ENCODE measurements around the gene TNRC18.
"Not testable (repeated sequence)": the region's sequence is repeated elsewhere in the genome, so short reads cannot be mapped to it uniquely, and the experiment has no call there.

The TNRC18 gene

DNA sequence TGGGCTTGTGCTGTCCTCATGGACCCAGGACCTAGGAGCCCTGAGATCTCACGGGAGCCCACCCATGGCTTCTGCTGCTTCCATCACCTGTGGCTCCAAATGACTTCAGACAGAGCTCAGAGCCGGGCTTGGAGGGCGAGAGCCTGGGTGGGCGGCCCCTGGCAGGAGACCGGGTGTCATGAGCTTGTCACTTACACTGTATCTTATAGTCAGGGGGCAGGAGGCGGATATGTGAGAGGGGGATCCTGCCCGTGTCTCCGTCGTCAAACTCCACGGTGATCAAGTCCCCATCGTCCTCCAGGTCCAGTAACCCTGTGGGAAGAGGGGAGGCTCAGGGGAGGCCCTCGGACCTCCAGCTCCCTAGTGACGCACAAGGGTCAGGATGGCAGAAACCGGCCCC is 107.9 kb downstream of the TNRC18 start:
- no peak for DNase-seq (ENCODE audit: low read depth)

DNA sequence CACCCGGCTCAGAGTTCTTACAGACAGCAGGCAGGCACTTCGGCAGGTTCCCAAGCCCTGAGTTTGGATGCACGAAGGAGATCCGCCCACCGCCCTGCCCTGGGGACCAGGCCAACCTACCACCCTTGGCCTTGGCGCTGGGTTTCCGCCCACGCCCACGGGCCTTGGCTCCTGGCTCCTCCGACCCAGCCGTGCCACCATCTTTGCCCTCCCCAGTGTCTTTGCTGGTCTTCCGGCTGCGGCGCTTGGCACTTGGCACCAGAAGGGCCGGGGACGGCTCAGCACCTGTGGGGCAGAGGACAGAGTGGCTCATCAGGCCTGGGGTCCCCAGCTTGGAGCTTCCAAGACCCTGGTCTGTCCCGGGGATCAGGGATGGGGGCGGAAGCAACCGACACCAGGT is 108.8 kb downstream of the TNRC18 start:
- no peak for DNase-seq (ENCODE audit: low read depth)

DNA sequence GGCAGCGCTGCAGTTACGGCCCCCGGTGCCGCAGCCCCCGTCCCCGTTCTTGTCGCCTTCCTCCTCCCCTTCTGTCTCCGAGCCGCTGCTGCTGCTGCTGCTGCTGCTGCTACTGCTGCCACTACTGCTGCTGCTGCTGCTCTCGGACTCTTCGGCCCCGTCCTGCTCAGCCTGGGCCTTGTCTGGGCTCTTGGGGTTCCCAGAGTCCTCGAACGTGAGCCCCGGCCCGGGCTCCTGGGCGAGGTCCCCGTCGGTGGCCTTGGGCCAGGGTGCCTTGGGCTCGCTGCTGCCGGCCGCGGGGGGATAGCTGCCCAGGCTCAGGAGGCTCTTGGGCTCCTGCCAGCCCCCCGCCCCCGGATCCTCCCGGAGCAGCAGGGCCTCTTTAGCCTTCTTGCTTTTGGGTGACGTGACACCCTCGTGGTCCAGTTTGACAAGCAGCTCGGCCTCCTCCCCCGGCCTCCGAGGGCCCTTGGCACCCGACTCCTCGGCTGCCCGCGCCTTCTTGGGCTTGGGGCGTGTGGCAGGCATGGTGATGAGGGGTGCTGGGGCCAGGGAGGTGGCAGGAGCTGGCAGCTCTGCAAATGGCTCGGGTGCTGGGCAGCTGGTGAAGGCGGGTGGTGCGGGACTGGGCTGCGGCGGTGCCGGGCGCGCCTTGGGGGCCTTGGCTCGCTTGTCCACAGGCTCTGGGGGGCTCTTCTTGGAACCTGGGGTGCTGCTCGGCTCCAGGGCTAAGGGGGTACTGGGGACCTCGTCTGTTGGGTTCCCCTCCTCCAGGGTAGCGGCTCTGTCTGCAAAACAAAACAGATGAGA is 110.4 kb downstream of the TNRC18 start:
- not testable (repeated sequence) for DNase-seq (ENCODE audit: low read depth)

DNA sequence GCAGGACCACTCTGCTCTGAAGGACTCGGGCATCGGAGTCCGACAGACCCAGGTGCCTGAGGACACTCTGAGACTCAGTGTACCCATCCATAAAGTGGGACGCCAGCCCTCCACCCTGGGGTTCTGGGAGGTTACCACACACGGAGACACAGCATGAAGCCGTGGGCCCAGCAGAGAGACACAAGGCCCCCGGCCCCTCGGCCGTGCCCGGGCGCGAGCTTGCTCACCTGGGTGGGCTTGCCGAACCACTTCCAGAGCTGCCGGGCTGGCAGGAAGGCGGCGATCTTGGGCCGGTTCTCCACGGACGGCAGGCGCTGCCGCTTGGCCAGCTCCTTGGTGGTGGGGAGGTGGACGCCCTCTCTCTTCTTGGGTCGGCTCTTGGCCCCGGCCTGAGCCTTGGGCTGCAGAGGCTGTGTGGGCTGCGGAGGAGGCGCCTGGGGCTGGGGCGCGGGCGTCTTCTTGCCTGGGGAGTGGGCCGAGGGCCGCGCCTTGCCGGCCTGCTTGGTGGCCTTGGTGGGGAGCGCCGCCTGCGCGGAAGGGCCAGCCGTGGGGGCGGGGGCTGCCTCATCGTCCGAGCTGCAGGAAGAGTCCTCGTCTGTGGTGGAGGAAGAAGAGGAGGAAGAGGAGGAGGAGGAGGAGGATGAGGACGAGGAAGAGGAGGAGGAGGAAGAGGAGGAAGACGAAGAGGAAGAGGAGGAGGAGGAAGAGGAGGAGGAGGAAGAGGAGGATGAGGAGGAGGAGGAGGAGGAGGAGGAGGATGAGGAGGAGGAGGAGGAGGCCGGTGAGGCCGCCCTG is 111.2 kb downstream of the TNRC18 start:
- not testable (repeated sequence) for DNase-seq (ENCODE audit: low read depth)

DNA sequence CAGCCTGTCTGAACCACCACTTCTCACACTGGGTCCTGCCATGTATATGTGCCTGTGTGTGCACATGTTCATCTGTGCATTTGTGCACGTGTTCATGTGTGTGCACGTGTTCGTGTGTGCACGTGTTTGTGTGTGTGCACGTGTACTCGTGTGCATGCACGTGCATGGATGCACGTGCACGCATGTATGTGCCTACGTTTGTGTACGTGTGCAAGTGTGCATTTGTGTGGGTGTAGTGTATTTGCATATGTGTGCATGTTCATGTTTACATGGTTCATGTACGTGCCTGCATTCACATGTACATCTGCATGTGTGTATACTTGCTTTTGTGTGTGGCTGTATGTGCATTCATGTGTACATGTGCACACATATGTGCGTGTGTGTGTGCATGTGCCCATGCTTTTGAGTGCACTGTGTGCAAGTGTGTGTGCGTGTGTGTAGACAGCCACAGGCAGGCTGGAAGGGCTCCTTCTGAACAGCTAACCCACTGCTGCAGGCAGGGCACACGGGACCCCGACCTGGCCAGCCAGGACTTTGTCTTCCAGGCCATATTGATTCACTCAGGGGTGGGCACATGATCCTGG is 112.7 kb downstream of the TNRC18 start:
- DNase-seq (ENCODE audit: low read depth) = no peak

GRCh38 chr7:5309146-5309545 is 114.5 kb downstream of the TNRC18 start:
- DNase-seq (ENCODE audit: low read depth) = no peak

GRCh38 chr7:5307221-5308142 is 116.2 kb downstream of the TNRC18 start:
- not testable (repeated sequence) for DNase-seq (ENCODE audit: low read depth)

- not testable (repeated sequence) for DNase-seq (ENCODE audit: low read depth)
These were observed 118.6 kb downstream of the TNRC18 start for GRCh38 chr7:5305050-5305449.

GRCh38 chr7:5303591-5304505 is 119.8 kb downstream of the TNRC18 start:
- DNase-seq (ENCODE audit: low read depth) = no peak

GRCh38 chr7:5303061-5303460 is 120.6 kb downstream of the TNRC18 start:
- no peak for DNase-seq (ENCODE audit: low read depth)

DNA sequence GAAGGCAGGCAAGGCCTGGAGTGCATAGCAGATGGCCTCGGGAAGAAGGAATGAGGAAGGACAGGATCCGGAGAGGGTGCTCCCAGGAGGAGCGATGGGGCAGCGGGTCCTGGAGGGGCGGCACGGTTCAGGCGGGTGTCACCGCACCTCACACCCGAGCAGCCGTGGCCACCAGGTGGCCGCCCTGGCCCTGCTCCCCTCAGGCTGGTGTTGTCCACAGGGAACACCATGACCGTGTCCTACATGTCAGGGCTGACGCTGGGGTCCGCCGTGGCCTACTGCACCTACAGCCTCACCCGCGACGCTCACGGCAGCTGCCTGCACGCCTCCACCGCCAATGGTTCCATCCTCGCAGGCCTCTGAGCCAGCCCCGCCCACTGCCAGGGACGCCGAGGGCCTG is 121.1 kb downstream of the TNRC18 start:
- DNase-seq (ENCODE audit: low read depth) = no peak

DNA sequence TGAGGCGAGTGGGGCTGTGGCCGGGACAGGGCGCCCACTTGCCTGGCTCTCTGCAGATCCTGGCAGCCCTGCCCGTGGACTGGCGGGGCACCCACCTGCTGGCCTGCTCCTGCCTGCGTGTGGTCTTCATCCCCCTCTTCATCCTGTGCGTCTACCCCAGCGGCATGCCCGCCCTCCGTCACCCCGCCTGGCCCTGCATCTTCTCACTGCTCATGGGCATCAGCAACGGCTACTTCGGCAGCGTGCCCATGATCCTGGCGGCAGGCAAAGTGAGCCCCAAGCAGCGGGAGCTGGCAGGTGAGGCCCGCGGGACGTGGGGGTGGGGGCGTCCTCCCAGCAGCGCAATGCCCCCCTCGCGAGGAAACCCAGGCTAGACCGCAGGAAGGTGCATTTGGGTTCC is 123.3 kb downstream of the TNRC18 start:
- DNase-seq (ENCODE audit: low read depth) = no peak

GRCh38 chr7:5296611-5297226 is 126.9 kb downstream of the TNRC18 start:
- peak; percentile 57 for DNase-seq (ENCODE audit: low read depth)

- no peak for DNase-seq (ENCODE audit: low read depth)
These were observed 127.5 kb downstream of the TNRC18 start for GRCh38 chr7:5296015-5296610.

GRCh38 chr7:5295039-5296014 is 128.3 kb downstream of the TNRC18 start:
- DNase-seq (ENCODE audit: low read depth) = no peak

GRCh38 chr7:5294169-5294987 is 129.3 kb downstream of the TNRC18 start:
- DNase-seq (ENCODE audit: low read depth) = no peak

DNA sequence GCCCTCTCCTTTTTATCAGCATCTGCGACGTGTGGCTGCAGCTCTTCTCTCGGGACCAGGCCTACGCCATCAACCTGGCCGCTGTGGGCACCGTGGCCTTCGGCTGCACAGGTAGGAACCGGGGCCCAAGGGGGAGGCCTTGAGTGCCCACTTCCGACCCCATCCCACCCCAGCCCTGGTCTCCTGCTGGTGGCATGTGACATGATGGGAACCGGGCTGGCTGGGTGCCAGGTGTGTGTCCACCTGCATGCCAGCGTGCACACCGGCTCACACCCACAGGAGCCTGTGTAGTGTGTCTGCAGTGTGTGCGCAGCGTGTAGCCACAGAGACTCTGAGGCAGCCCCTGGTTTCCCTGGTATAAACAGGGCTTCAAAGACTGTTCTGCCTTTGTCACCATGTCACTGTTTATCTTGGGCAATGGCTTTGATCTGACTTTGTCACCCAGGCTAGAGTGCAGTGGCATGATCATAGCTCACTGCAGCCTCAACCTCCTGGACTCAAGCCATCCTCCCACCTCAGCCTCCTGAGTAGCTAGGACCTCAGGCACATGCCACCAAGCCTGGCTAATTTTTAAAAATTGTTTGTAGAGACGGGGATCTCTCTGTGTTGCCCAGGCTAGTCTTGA is 131.8 kb downstream of the TNRC18 start:
- DNase-seq (ENCODE audit: low read depth) = not testable (repeated sequence)
